HepG2 (cell line): ENCODE measurements around the gene MACROH2A1. TPM values are rescaled to one million over a fixed set of nuclear protein-coding genes. Genes with fewer than 3 reads are reported as not detected.

ENCODE experiments used
- ATAC-seq: fragments of 200-7000 bp; cut with Tn5 transposase; 3 replicates; pipeline ENCODE4 v1.9.1; 2020; ENCODE audit warnings: mild to moderate bottlenecking, moderate library complexity
- BruUV-seq: library from RNA; stranded (reverse); fragments of 400-500 nt; replicated peaks from 2 replicates; lab custom pipeline; 2021; lab: Mats Ljungman, UMichigan
- CTCF ChIA-PET: fragments of 300-600 bp; formaldehyde crosslinking; extraction: SDS; loops from one replicate; lab custom pipeline; 2021; ENCODE audit warnings: low total read pairs, inconsistent platforms, low intra/inter-chr PET ratio; lab: Yijun Ruan, JAX
- POLR2A ChIA-PET: fragments of 350-600 bp; sonication (Branson Sonifier 250); formaldehyde crosslinking; loops from one replicate; lab custom pipeline; 2020; ENCODE audit warnings: antibody characterized with exemption, inconsistent platforms; lab: Yijun Ruan, JAX
- DNase-seq: peaks from one replicate; pipeline ENCODE4 v3.0.0-alpha.2; 2015; ENCODE audit warnings: low spot score
- FAIRE-seq: peaks from 3 replicates; lab custom pipeline; 2011; peaks lifted over from hg19 to GRCh38; lab: Jason Lieb, UNC
- H2AFZ ChIP-seq: one replicate; pipeline ENCODE4 v1.6.1; 2011; ENCODE audit warnings: low read length, inconsistent platforms
- H3K27ac ChIP-seq: fragments of 300-600 bp; 3 replicates; pipeline ENCODE4 v1.8.0; 2011; ENCODE audit warnings: mixed run types, mild to moderate bottlenecking, mixed read lengths, low read length, inconsistent platforms; ENCODE audit not compliant: insufficient read depth; ENCODE audit errors: extremely low read length
- H3K27me3 ChIP-seq, 2 experiments: fragments of 200-600 bp in 1 of 2; 2 replicates in 1 of 2; 3 replicates in 1 of 2; pipeline versions ENCODE4 v1.6.0 to v1.8.0; 2011; ENCODE audit warnings: low read length in 2 of 2, mild to moderate bottlenecking in 2 of 2, moderate library complexity in 2 of 2, inconsistent platforms in 1 of 2; ENCODE audit not compliant: insufficient read depth in 2 of 2, control insufficient read depth in 1 of 2
- H3K36me3 ChIP-seq, 2 experiments: fragments of 200-600 bp in 1 of 2; replicated peaks in 1 of 2; 2 replicates in 1 of 2; 3 replicates in 1 of 2; pipeline versions ENCODE4 v1.5.1 to v1.8.0; 2011; ENCODE audit warnings: low read length in 2 of 2, inconsistent platforms in 1 of 2; ENCODE audit not compliant: insufficient read depth in 2 of 2, control insufficient read depth in 1 of 2
- H3K4me1 ChIP-seq: 2 replicates; pipeline ENCODE4 v1.5.1; 2012; ENCODE audit warnings: low read length, inconsistent platforms; ENCODE audit not compliant: insufficient read depth
- H3K4me2 ChIP-seq: 2 replicates; pipeline ENCODE4 v1.6.0; 2011; ENCODE audit warnings: low read depth, low read length, inconsistent platforms
- H3K4me3 ChIP-seq, 3 experiments: fragments of 200-600 bp in 1 of 3; sonication (generic), shearing (Covaris generic) in 1 of 3; replicated peaks in 1 of 3; 2 replicates each; pipeline ENCODE4 v1.5.1; 2011 to 2016; ENCODE audit warnings: low read length in 3 of 3, inconsistent platforms in 2 of 3, low read depth in 2 of 3, mild to moderate bottlenecking in 2 of 3, control low read depth in 1 of 3, mixed read lengths in 1 of 3; ENCODE audit not compliant: insufficient read depth in 1 of 3
- H3K79me2 ChIP-seq: one replicate; pipeline ENCODE4 v1.6.1; 2011; ENCODE audit warnings: low read length, inconsistent platforms; ENCODE audit not compliant: insufficient read depth
- H3K9ac ChIP-seq: 2 replicates; pipeline ENCODE4 v1.6.0; 2011; ENCODE audit warnings: mild to moderate bottlenecking, low read depth, low read length, inconsistent platforms; ENCODE audit not compliant: insufficient read depth
- H3K9me3 ChIP-seq: 2 replicates; pipeline ENCODE4 v1.5.1; 2012; ENCODE audit warnings: mild to moderate bottlenecking, low read length
- H4K20me1 ChIP-seq: 2 replicates; pipeline ENCODE4 v1.6.0; 2011; ENCODE audit warnings: inconsistent platforms, mild to moderate bottlenecking, low read length, moderate library complexity; ENCODE audit not compliant: insufficient read depth
- ASH2L ChIP-seq: fragments of 300-600, 200-600 bp; sonication (generic); IDR thresholded peaks from 2 replicates; pipeline ENCODE4 v1.7.0; 2017; ENCODE audit warnings: low read depth, mild to moderate bottlenecking, moderate library complexity, mixed read lengths, low read length; ENCODE audit not compliant: insufficient read length
- HNF4A ChIP-seq: sonication (generic); formaldehyde crosslinking; IDR thresholded peaks from 2 replicates; pipeline ENCODE4 v1.4.0; 2020; ENCODE audit warnings: missing genetic modification reagents
- HNF4G ChIP-seq, 2 experiments: sonication (generic) in 1 of 2; formaldehyde crosslinking in 1 of 2; IDR thresholded peaks; 2 replicates each; pipeline versions ENCODE4 v1.4.0 to v1.6.1; 2011 to 2020; ENCODE audit warnings: borderline replicate concordance in 2 of 2, low read depth in 2 of 2, mild to moderate bottlenecking in 2 of 2, low read length in 1 of 2, missing genetic modification reagents in 1 of 2, moderate library complexity in 1 of 2
- ONECUT2 ChIP-seq: sonication (generic); formaldehyde crosslinking; IDR thresholded peaks from 2 replicates; pipeline ENCODE4 v1.4.0; 2020; ENCODE audit warnings: missing genetic modification reagents
- PAXIP1 ChIP-seq: sonication (generic); formaldehyde crosslinking; conservative IDR thresholded peaks from 2 replicates; pipeline ENCODE4 v1.4.0; 2020; ENCODE audit warnings: mild to moderate bottlenecking, missing genetic modification reagents, moderate library complexity
- TCF7 ChIP-seq: sonication (generic); IDR thresholded peaks from 2 replicates; pipeline ENCODE4 v1.6.1; 2016; ENCODE audit warnings: antibody characterized with exemption, low read depth
- TFAP4 ChIP-seq: sonication (generic); IDR thresholded peaks from 2 replicates; pipeline ENCODE4 v1.6.1; 2016; ENCODE audit warnings: low read depth, borderline replicate concordance
- ZNF292 ChIP-seq: sonication (generic); formaldehyde crosslinking; IDR thresholded peaks from 2 replicates; pipeline ENCODE4 v1.8.1; 2022; ENCODE audit warnings: mild to moderate bottlenecking, low read depth, missing genetic modification reagents, borderline replicate concordance
- ZNF556 ChIP-seq: sonication (generic); formaldehyde crosslinking; IDR thresholded peaks from 2 replicates; pipeline ENCODE4 v1.4.0; 2020; ENCODE audit warnings: mild to moderate bottlenecking, missing genetic modification reagents, borderline replicate concordance
- ZNF687 ChIP-seq: sonication (generic); formaldehyde crosslinking; IDR thresholded peaks from 2 replicates; pipeline ENCODE4 v1.5.1; 2020; ENCODE audit warnings: mild to moderate bottlenecking, missing genetic modification reagents, moderate library complexity
- ZNF737 ChIP-seq: sonication (generic); formaldehyde crosslinking; IDR thresholded peaks from 2 replicates; pipeline ENCODE4 v1.5.0; 2020; ENCODE audit warnings: missing genetic modification reagents, mild to moderate bottlenecking, borderline replicate concordance
- WGBS: methylation state at CpG from one replicate; pipeline ENCODE4 v1.1.6; 2017; ENCODE audit warnings: low lambda C conversion rate; 5-methylcytosine and 5-hydroxymethylcytosine counted together
- in situ Hi-C: cut with HindIII; loops from 2 replicates; pipeline ENCODE4 v1.10.0; 2017; ENCODE audit warnings: low pct_unique_long_range_greater_than_20kb; ENCODE audit not compliant: extremely low pct_ligation_motif_present
- intact Hi-C: fragments of 100-400 bp; cut with micrococcal nuclease; formaldehyde crosslinking; loops from one replicate; pipeline ENCODE4 v1.10.0; 2022; ENCODE audit not compliant: unreplicated experiment
- polyA plus RNA-seq, 8 experiments: library from polyadenylated mRNA; depleted of rRNA in 3 of 8; stranded (reverse) in 7 of 8; unstranded in 1 of 8; fragments of >200 nt; fragmentation: Illumina TruSeq in 4 of 8; extraction: Trizol in 4 of 8; gene quantifications; 2 replicates each; pipeline versions ENCODE4 v1.2.1 to v1.2.3, GENCODE V29; 2011 to 2016; ENCODE audit warnings: low read depth in 4 of 8, missing spikeins in 1 of 8, mixed read lengths in 1 of 8; ENCODE audit not compliant: insufficient read depth in 1 of 8
- total RNA-seq, 5 experiments: library from RNA; depleted of rRNA; stranded (reverse); fragments of >200 nt; fragmentation: Illumina TruSeq; extraction: Trizol; gene quantifications; 2 replicates each; pipeline ENCODE4 v1.2.3, GENCODE V29; 2016; ENCODE audit warnings: low read depth in 1 of 5

MACROH2A1 gene
- total and polyA plus RNA-seq, 2 of the 13 experiments (the other 11 are each of a cell fraction or from before 2014, with no cell fraction given), result 69.1 to 158 TPM

GRCh38 chr5:135434591-135435466 is 35.8 kb upstream of the MACROH2A1 start:
- peaks cover 0 to 12% of the 10 kb centered on the region in 2 experiments; a peak in 2 of 5 replicates for H3K27me3 ChIP-seq
- H4K20me1 ChIP-seq, result no peaks in the 10 kb centered on the region
- H3K27ac ChIP-seq, result peak overlapping the region; percentile 45
- CTCF ChIA-PET, result no interaction called here
- in situ Hi-C loops (no loop called here), intact Hi-C loops (loop anchor here (10.0 kb wide), 1 partner anchor 110 kb away; no protein-coding TSS in a partner anchor)
- ATAC-seq, result peak; percentile 58
- FAIRE-seq, result no peak
- no peaks in the 10 kb centered on the region for H3K36me3 ChIP-seq
- no peaks in the 10 kb centered on the region for H3K79me2 ChIP-seq
- H3K4me2 ChIP-seq, result peak overlapping the region; percentile 96
- DNase-seq, result peak; percentile 54
- peak overlapping the region; percentile 18; the same call in 1 of the 2 replicates for H3K9ac ChIP-seq
- POLR2A ChIA-PET, result interaction anchor here (1.0 to 1.7 kb wide), 2 partner anchors 48 to 172 kb away, joined by 3 to 4 read pairs; no protein-coding TSS in a partner anchor
- no TSS peak for BruUV-seq
- H2AFZ ChIP-seq, result no peak overlapping the region
- peak overlapping the region; percentile 28 to 66 (median 61) for H3K4me3 ChIP-seq
- under 1% methylated on average over 19 of the region's 24 CpGs for WGBS
- H3K4me1 ChIP-seq, result peaks cover 61% of the 10 kb centered on the region
- no peaks in the 10 kb centered on the region for H3K9me3 ChIP-seq
- peak; percentile 58 for TF ChIP-seq HNF4A (CRISPR knock-in tag)
- no peak for TF ChIP-seq ZNF737 (CRISPR knock-in tag)
- peak; percentile 16 for TF ChIP-seq ASH2L
- TF ChIP-seq PAXIP1 (CRISPR knock-in tag), result 0 out of 2 replicates have a peak, but pooled peaks have one; percentile 18
- no peak for TF ChIP-seq ONECUT2 (CRISPR knock-in tag)
- peak; percentile 38; the same call in 1 of the 2 replicates for TF ChIP-seq HNF4G (IDR thresholded peaks at IDR 0.05; ENCODE audit: borderline replicate concordance, low read depth, low read length)
- no peak for TF ChIP-seq HNF4G (CRISPR knock-in tag; IDR thresholded peaks at IDR 0.05; ENCODE audit: borderline replicate concordance, low read depth)
- TF ChIP-seq ZNF687 (CRISPR knock-in tag), result peak; percentile 39; the same call in 1 of the 2 replicates
- TF ChIP-seq ZNF292 (CRISPR knock-in tag), result 0 out of 2 replicates have a peak, but pooled peaks have one; percentile 8
- TF ChIP-seq ZNF556 (CRISPR knock-in tag), result 0 out of 2 replicates have a peak, but pooled peaks have one; percentile 28
- TF ChIP-seq TCF7, result peak; percentile 66; the same call in 1 of the 2 replicates
- peak; percentile 42; the same call in 1 of the 2 replicates for TF ChIP-seq TFAP4
